WTC11 (cell line): ENCODE results near the gene ASS1. TPM values are rescaled to one million over a fixed set of nuclear protein-coding genes. Genes with fewer than 3 reads are reported as not detected.

Experiments used
- ATAC-seq: fragments of 200-7000 bp; cut with Tn5 transposase; 2 replicates; pipeline ENCODE4 v1.10.0; 2021; ENCODE audit warnings: mild to moderate bottlenecking, moderate library complexity
- CTCF ChIA-PET: fragments of 300-600 bp; sonication (Branson Sonifier 250); formaldehyde crosslinking; loops from one replicate; lab custom pipeline; 2021; ENCODE audit warnings: antibody characterized with exemption; lab: Charles Lee
- POLR2A ChIA-PET: fragments of 350-600 bp; sonication (Branson Sonifier 250); formaldehyde crosslinking; loops from one replicate; lab custom pipeline; 2021; ENCODE audit warnings: antibody characterized with exemption; lab: Charles Lee
- DNase-seq: peaks from one replicate; pipeline ENCODE4 v3.0.0; 2021; ENCODE audit warnings: low spot score
- H3K27ac Mint-ChIP-seq: 2 replicates; pipeline ENCODE4 v1.8.0; 2021; ENCODE audit warnings: mixed read lengths
- H3K27me3 Mint-ChIP-seq: 2 replicates; pipeline ENCODE4 v1.8.0; 2021; ENCODE audit warnings: low read depth, mild to moderate bottlenecking, moderate library complexity, mixed read lengths
- H3K36me3 Mint-ChIP-seq: 2 replicates; pipeline ENCODE4 v1.8.0; 2021; ENCODE audit warnings: mixed read lengths
- H3K4me1 Mint-ChIP-seq: 2 replicates; pipeline ENCODE4 v1.8.0; 2022; ENCODE audit warnings: mixed read lengths
- H3K4me3 Mint-ChIP-seq: 2 replicates; pipeline ENCODE4 v1.8.0; 2021; ENCODE audit warnings: mild to moderate bottlenecking, moderate library complexity, mixed read lengths
- H3K9me3 Mint-ChIP-seq: 2 replicates; pipeline ENCODE4 v1.8.0; 2021; ENCODE audit warnings: mixed read lengths
- ATF1 ChIP-seq: sonication (generic); formaldehyde crosslinking; IDR thresholded peaks from 2 replicates; pipeline ENCODE4 v1.8.1; 2023; ENCODE audit warnings: mild to moderate bottlenecking, moderate library complexity, missing genetic modification reagents
- CREB1 ChIP-seq: sonication (generic); formaldehyde crosslinking; IDR thresholded peaks from 2 replicates; pipeline ENCODE4 v1.8.0; 2023; ENCODE audit warnings: mild to moderate bottlenecking, missing genetic modification reagents
- CREM ChIP-seq: sonication (generic); formaldehyde crosslinking; IDR thresholded peaks from 2 replicates; pipeline ENCODE4 v1.8.1; 2022; ENCODE audit warnings: mild to moderate bottlenecking, missing genetic modification reagents, moderate library complexity
- ESRRA ChIP-seq: sonication (generic); formaldehyde crosslinking; IDR thresholded peaks from 2 replicates; pipeline ENCODE4 v1.8.1; 2022; ENCODE audit warnings: mild to moderate bottlenecking, missing genetic modification reagents, borderline replicate concordance
- MXD4 ChIP-seq: fragments of 250-450 bp; sonication (Bioruptor Pico); IDR thresholded peaks from 2 replicates; pipeline ENCODE4 v1.8.0; 2021; ENCODE audit warnings: mild to moderate bottlenecking, moderate library complexity, borderline replicate concordance
- MYBL2 ChIP-seq: sonication (generic); formaldehyde crosslinking; IDR thresholded peaks from 2 replicates; pipeline ENCODE4 v1.8.1; 2023; ENCODE audit warnings: mild to moderate bottlenecking, moderate library complexity, missing genetic modification reagents
- SP1 ChIP-seq: sonication (generic); formaldehyde crosslinking; conservative IDR thresholded peaks from 2 replicates; pipeline ENCODE4 v1.8.1; 2022; ENCODE audit warnings: missing genetic modification reagents
- ZNF219 ChIP-seq: sonication (generic); formaldehyde crosslinking; IDR thresholded peaks from 2 replicates; pipeline ENCODE4 v1.8.0; 2023; ENCODE audit warnings: missing genetic modification reagents, mild to moderate bottlenecking, borderline replicate concordance
- ZNF671 ChIP-seq: fragments of 250-450 bp; sonication (Bioruptor Pico); IDR thresholded peaks from 2 replicates; pipeline ENCODE4 v1.8.0; 2021; ENCODE audit warnings: mild to moderate bottlenecking
- total RNA-seq: library from RNA; stranded (reverse); gene quantifications from 3 replicates; pipeline ENCODE4 v1.2.3, GENCODE V29; 2021
- TF ChIP-seq, protein P1 (sequence below): sonication (generic); formaldehyde crosslinking; conservative IDR thresholded peaks from 2 replicates; pipeline ENCODE4 v1.8.1; 2023; ENCODE audit warnings: mild to moderate bottlenecking, low read depth, missing genetic modification reagents, moderate library complexity
- TF ChIP-seq, protein P2 (sequence below): sonication (generic); formaldehyde crosslinking; IDR thresholded peaks from 2 replicates; pipeline ENCODE4 v1.8.1; 2023; ENCODE audit warnings: mild to moderate bottlenecking, missing genetic modification reagents, borderline replicate concordance
- TF ChIP-seq, protein P3 (sequence below): fragments of 250-450 bp; sonication (Bioruptor Pico); IDR thresholded peaks from 2 replicates; pipeline ENCODE4 v2.1.2; 2022; ENCODE audit warnings: mild to moderate bottlenecking, moderate library complexity
- TF ChIP-seq, protein P4 (sequence below): sonication (generic); formaldehyde crosslinking; IDR thresholded peaks from 2 replicates; pipeline ENCODE4 v1.8.1; 2023; ENCODE audit warnings: mild to moderate bottlenecking, moderate library complexity, missing genetic modification reagents
- TF ChIP-seq, protein P5 (sequence below): sonication (generic); formaldehyde crosslinking; IDR thresholded peaks from 2 replicates; pipeline ENCODE4 v1.8.1; 2023; ENCODE audit warnings: mild to moderate bottlenecking, missing genetic modification reagents

The ASS1 gene
- total RNA-seq, 1 experiment from 2014 or later: 95.7 TPM

DNA sequence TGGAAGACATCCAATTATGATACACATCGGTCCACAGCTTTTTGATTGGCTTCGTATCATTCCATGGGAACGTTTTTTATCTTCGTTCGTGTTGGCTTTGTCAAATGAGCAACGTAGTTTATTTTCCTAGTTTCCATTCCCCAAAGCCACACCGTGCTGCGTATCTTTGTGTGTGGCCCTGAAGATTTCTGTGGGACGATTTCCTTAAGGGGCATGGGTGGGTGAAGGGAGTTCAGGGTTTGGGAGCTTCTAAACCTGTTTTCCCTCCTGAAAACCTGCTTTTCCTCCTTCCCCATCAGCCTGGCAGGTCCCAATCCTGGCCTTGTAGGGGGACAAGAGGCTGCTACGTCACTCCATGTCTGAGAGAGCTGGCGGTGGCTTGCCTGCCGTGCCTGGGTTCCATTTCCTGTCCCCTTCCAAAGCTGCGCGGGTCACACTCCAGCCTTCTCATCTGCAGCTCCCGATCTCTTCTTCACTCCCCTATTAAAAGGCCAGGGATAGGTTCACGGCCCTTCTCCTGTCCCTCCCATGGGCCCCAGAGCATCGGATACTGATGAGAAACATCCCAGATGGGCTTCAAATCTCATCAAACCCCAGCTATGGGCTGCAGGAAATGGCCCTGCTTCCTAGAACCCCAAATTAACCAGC is 23.5 kb upstream of the ASS1 start:
- CTCF ChIA-PET: interaction anchor here (0.9 to 4.0 kb wide), 5 partner anchors 13 to 263 kb away, joined by 3 to 20 read pairs (median 5); no protein-coding TSS in a partner anchor
- H3K9me3 Mint-ChIP-seq: peaks cover 9% of the 10 kb centered on the region
- peaks cover 21% of the 10 kb centered on the region for H3K4me1 Mint-ChIP-seq
- no peak overlapping the region for H3K4me3 Mint-ChIP-seq
- POLR2A ChIA-PET: no interaction called here
- TF ChIP-seq ZNF219: no peak
- TF ChIP-seq, protein P1, sequence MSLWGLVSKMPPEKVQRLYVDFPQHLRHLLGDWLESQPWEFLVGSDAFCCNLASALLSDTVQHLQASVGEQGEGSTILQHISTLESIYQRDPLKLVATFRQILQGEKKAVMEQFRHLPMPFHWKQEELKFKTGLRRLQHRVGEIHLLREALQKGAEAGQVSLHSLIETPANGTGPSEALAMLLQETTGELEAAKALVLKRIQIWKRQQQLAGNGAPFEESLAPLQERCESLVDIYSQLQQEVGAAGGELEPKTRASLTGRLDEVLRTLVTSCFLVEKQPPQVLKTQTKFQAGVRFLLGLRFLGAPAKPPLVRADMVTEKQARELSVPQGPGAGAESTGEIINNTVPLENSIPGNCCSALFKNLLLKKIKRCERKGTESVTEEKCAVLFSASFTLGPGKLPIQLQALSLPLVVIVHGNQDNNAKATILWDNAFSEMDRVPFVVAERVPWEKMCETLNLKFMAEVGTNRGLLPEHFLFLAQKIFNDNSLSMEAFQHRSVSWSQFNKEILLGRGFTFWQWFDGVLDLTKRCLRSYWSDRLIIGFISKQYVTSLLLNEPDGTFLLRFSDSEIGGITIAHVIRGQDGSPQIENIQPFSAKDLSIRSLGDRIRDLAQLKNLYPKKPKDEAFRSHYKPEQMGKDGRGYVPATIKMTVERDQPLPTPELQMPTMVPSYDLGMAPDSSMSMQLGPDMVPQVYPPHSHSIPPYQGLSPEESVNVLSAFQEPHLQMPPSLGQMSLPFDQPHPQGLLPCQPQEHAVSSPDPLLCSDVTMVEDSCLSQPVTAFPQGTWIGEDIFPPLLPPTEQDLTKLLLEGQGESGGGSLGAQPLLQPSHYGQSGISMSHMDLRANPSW (CRISPR knock-in tag): no peak
- no peak for TF ChIP-seq MYBL2 (CRISPR knock-in tag)
- TF ChIP-seq, protein P2, sequence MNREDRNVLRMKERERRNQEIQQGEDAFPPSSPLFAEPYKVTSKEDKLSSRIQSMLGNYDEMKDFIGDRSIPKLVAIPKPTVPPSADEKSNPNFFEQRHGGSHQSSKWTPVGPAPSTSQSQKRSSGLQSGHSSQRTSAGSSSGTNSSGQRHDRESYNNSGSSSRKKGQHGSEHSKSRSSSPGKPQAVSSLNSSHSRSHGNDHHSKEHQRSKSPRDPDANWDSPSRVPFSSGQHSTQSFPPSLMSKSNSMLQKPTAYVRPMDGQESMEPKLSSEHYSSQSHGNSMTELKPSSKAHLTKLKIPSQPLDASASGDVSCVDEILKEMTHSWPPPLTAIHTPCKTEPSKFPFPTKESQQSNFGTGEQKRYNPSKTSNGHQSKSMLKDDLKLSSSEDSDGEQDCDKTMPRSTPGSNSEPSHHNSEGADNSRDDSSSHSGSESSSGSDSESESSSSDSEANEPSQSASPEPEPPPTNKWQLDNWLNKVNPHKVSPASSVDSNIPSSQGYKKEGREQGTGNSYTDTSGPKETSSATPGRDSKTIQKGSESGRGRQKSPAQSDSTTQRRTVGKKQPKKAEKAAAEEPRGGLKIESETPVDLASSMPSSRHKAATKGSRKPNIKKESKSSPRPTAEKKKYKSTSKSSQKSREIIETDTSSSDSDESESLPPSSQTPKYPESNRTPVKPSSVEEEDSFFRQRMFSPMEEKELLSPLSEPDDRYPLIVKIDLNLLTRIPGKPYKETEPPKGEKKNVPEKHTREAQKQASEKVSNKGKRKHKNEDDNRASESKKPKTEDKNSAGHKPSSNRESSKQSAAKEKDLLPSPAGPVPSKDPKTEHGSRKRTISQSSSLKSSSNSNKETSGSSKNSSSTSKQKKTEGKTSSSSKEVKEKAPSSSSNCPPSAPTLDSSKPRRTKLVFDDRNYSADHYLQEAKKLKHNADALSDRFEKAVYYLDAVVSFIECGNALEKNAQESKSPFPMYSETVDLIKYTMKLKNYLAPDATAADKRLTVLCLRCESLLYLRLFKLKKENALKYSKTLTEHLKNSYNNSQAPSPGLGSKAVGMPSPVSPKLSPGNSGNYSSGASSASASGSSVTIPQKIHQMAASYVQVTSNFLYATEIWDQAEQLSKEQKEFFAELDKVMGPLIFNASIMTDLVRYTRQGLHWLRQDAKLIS (CRISPR knock-in tag): no peak
- TF ChIP-seq, protein P3, sequence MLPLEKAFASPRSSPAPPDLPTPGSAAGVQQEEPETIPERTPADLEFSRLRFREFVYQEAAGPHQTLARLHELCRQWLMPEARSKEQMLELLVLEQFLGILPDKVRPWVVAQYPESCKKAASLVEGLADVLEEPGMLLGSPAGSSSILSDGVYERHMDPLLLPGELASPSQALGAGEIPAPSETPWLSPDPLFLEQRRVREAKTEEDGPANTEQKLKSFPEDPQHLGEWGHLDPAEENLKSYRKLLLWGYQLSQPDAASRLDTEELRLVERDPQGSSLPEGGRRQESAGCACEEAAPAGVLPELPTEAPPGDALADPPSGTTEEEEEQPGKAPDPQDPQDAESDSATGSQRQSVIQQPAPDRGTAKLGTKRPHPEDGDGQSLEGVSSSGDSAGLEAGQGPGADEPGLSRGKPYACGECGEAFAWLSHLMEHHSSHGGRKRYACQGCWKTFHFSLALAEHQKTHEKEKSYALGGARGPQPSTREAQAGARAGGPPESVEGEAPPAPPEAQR (CRISPR knock-in tag): no peak
- no peak for TF ChIP-seq SP1 (CRISPR knock-in tag)
- TF ChIP-seq, protein P4, sequence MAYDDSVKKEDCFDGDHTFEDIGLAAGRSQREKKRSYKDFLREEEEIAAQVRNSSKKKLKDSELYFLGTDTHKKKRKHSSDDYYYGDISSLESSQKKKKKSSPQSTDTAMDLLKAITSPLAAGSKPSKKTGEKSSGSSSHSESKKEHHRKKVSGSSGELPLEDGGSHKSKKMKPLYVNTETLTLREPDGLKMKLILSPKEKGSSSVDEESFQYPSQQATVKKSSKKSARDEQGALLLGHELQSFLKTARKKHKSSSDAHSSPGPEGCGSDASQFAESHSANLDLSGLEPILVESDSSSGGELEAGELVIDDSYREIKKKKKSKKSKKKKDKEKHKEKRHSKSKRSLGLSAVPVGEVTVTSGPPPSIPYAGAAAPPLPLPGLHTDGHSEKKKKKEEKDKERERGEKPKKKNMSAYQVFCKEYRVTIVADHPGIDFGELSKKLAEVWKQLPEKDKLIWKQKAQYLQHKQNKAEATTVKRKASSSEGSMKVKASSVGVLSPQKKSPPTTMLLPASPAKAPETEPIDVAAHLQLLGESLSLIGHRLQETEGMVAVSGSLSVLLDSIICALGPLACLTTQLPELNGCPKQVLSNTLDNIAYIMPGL: no peak
- TF ChIP-seq CREM (CRISPR knock-in tag): no peak
- no peak for TF ChIP-seq ATF1
- TF ChIP-seq ZNF671 (CRISPR knock-in tag): no peak
- TF ChIP-seq ESRRA: no peak
- TF ChIP-seq CREB1 (CRISPR knock-in tag): no peak
- TF ChIP-seq, protein P5, sequence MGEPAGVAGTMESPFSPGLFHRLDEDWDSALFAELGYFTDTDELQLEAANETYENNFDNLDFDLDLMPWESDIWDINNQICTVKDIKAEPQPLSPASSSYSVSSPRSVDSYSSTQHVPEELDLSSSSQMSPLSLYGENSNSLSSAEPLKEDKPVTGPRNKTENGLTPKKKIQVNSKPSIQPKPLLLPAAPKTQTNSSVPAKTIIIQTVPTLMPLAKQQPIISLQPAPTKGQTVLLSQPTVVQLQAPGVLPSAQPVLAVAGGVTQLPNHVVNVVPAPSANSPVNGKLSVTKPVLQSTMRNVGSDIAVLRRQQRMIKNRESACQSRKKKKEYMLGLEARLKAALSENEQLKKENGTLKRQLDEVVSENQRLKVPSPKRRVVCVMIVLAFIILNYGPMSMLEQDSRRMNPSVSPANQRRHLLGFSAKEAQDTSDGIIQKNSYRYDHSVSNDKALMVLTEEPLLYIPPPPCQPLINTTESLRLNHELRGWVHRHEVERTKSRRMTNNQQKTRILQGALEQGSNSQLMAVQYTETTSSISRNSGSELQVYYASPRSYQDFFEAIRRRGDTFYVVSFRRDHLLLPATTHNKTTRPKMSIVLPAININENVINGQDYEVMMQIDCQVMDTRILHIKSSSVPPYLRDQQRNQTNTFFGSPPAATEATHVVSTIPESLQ (CRISPR knock-in tag): no peak
- TF ChIP-seq MXD4 (CRISPR knock-in tag): no peak
- ATAC-seq (peak; percentile 23; the same call in 1 of the 2 replicates), DNase-seq (no peak)
- peaks cover 9% of the 10 kb centered on the region for H3K36me3 Mint-ChIP-seq
- peak overlapping the region; percentile 12; the same call in 1 of the 2 replicates for H3K27ac Mint-ChIP-seq
- H3K27me3 Mint-ChIP-seq: no peaks in the 10 kb centered on the region
